K562 (cell line): Measurements from ENCODE around the gene TMEM178A.

Experiments used
- CTCF ChIP-seq, 3 experiments: IDR thresholded peaks in 2 of 3; conservative IDR thresholded peaks in 1 of 3; 2 replicates each; pipeline ENCODE4 v1.5.1; 2011 to 2012; ENCODE audit warnings: low read length in 3 of 3, mild to moderate bottlenecking in 3 of 3, control low read depth in 2 of 3, improper control_type of control experiment in 1 of 3, inconsistent platforms in 1 of 3, low read depth in 1 of 3, mixed read lengths in 1 of 3, moderate library complexity in 1 of 3; ENCODE audit not compliant: insufficient read depth in 2 of 3
- JUNB ChIP-seq: fragments of 450-650 bp; formaldehyde crosslinking; conservative IDR thresholded peaks from 2 replicates; pipeline ENCODE4 v1.4.0; 2020; ENCODE audit warnings: mild to moderate bottlenecking
- MAZ ChIP-seq, 2 experiments: fragments of 450-650 bp in 1 of 2; sonication (generic) in 1 of 2; formaldehyde crosslinking; IDR thresholded peaks in 1 of 2; conservative IDR thresholded peaks in 1 of 2; 2 replicates each; pipeline versions ENCODE4 v1.4.0 to v1.5.0; 2020; ENCODE audit warnings: mild to moderate bottlenecking in 1 of 2, missing genetic modification reagents in 1 of 2
- MYC ChIP-seq, 2 experiments: fragments of 250-450 bp in 1 of 2; sonication (Bioruptor Pico) in 1 of 2; IDR thresholded peaks; 2 replicates each; pipeline versions ENCODE4 v1.5.1 to v1.6.1; 2012 to 2021; ENCODE audit warnings: low read depth in 2 of 2, borderline replicate concordance in 1 of 2, improper control_type of control experiment in 1 of 2, low read length in 1 of 2, mild to moderate bottlenecking in 1 of 2, moderate library complexity in 1 of 2
- NBN ChIP-seq: fragments of 450-650 bp; IDR thresholded peaks from 2 replicates; pipeline ENCODE4 v1.6.1; 2016; ENCODE audit warnings: low read depth, mild to moderate bottlenecking
- REST ChIP-seq, 2 experiments: fragments of 450-650 bp; formaldehyde crosslinking in 1 of 2; IDR thresholded peaks; 2 replicates each; pipeline versions ENCODE4 v1.4.0 to v1.6.1; 2014 to 2020; ENCODE audit warnings: mild to moderate bottlenecking in 2 of 2, borderline replicate concordance in 1 of 2, low read depth in 1 of 2
- RNF2 ChIP-seq: sonication (generic); IDR thresholded peaks from 2 replicates; pipeline ENCODE4 v1.6.1; 2016
- YY1 ChIP-seq, 3 experiments: IDR thresholded peaks; 2 replicates each; pipeline ENCODE4 v1.6.1; 2011; ENCODE audit warnings: low read length in 2 of 3, mild to moderate bottlenecking in 2 of 3, moderate library complexity in 2 of 3, borderline replicate concordance in 1 of 3, control low read depth in 1 of 3, low read depth in 1 of 3; ENCODE audit not compliant: insufficient read depth in 3 of 3, insufficient replicate concordance in 2 of 3, control insufficient read depth in 1 of 3, insufficient read length in 1 of 3; ENCODE audit errors: extremely low read depth in 1 of 3

- TF ChIP-seq CTCF (IDR thresholded peaks at IDR 0.05 in 2 of 3, conservative IDR thresholded peaks at IDR 0.05 in 1 of 3; ENCODE audit: insufficient read depth in 2 of 3, low read depth in 1 of 3, low read length in 3 of 3): no peak
- no peak for TF ChIP-seq JUNB (CRISPR knock-in tag)
- TF ChIP-seq YY1 (IDR thresholded peaks at IDR 0.05; ENCODE audit: borderline replicate concordance in 1 of 3, control insufficient read depth in 1 of 3, extremely low read depth in 1 of 3, insufficient read depth in 3 of 3, insufficient read length in 1 of 3, insufficient replicate concordance in 2 of 3, low read depth in 1 of 3, low read length in 2 of 3): no peak
- TF ChIP-seq MAZ (CRISPR knock-in tag; conservative IDR thresholded peaks at IDR 0.05 in 1 of 2, IDR thresholded peaks at IDR 0.05 in 1 of 2): no peak
- no peak for TF ChIP-seq NBN
- no peak for TF ChIP-seq REST (IDR thresholded peaks at IDR 0.05; ENCODE audit: borderline replicate concordance)
- no peak for TF ChIP-seq REST (CRISPR knock-in tag; IDR thresholded peaks at IDR 0.05; ENCODE audit: low read depth)
- no peak for TF ChIP-seq RNF2
- TF ChIP-seq MYC (IDR thresholded peaks at IDR 0.05; ENCODE audit: low read depth, low read length): no peak
- TF ChIP-seq MYC (CRISPR knock-in tag; IDR thresholded peaks at IDR 0.05; ENCODE audit: borderline replicate concordance, low read depth): no peak
Observed at GRCh38 chr2:39697454-39697853, 31.7 kb downstream of the TMEM178A start.
